ENCODE data around the gene ENKD1. TPM values are rescaled to one million over a fixed set of nuclear protein-coding genes. Genes with fewer than 3 reads are reported as not detected.
A peak's percentile ranks its signal among the peaks of the same experiment; 100 is the strongest.

ENKD1 gene
- total and polyA plus RNA-seq, 10 of the 15 experiments (the other 5 are each of a cell fraction or from before 2014, with no cell fraction given): 0.19 to 8.1 (median 2.8) TPM

GRCh38 chr16:67657751-67658518 is 8.6 kb downstream of the ENKD1 start:
- ChIA-PET SMC1A (ENCODE audit: uncharacterized antibody, unreplicated experiment) (interaction anchor here (1.0 to 2.1 kb wide), 2 partner anchors 12 to 111 kb away, joined by 5 to 7 read pairs; partner anchors contain the start of gene CARMIL2), RAD21 (ENCODE audit: unreplicated experiment) (interaction anchor here (1.2 to 3.2 kb wide), 3 partner anchors 13 to 144 kb away, joined by 3 to 17 read pairs (median 5); partner anchors contain the start of genes CARMIL2 and CTCF), POLR2A (interaction anchor here (1.2 to 2.7 kb wide), 6 partner anchors 11 to 128 kb away, joined by 3 to 8 read pairs (median 3); no protein-coding TSS in a partner anchor), CTCF (interaction anchor here (0.9 to 4.3 kb wide), 6 partner anchors 11 to 164 kb away, joined by 3 to 29 read pairs (median 8); partner anchors contain the start of gene CARMIL2)
- H3K4me2 ChIP-seq (ENCODE audit: control insufficient read depth, insufficient read depth): no peak overlapping the region; the same call in 1 of the 2 replicates
- H3K4me3 ChIP-seq: no peak overlapping the region
- no TSS peak for BruUV-seq (replicated peaks)
- H3K4me1 ChIP-seq (ENCODE audit: control insufficient read depth, insufficient read depth, low read length): peaks cover 10% of the 10 kb centered on the region
- H3K27me3 ChIP-seq (replicated peaks in 1 of 2; ENCODE audit: control insufficient read depth in 2 of 2, insufficient read depth in 2 of 2, low read length in 1 of 2): no peaks in the 10 kb centered on the region
- FAIRE-seq: no peak
- WGBS (ENCODE audit: insufficient coverage, insufficient replicate concordance, low lambda C conversion rate, missing lambda C conversion rate): 83% methylated on average over 18 of the region's 18 CpGs
- H3K9me3 ChIP-seq (replicated peaks; ENCODE audit: control insufficient read depth, insufficient read depth, low read length): no peaks in the 10 kb centered on the region
- TF ChIP-seq SUPT20H (IDR thresholded peaks at IDR 0.05; ENCODE audit: borderline replicate concordance, control insufficient read depth, low read depth, low read length) (no peak), POLR2A (IDR thresholded peaks at IDR 0.05; ENCODE audit: low read depth, low read length) (peak; percentile 43), ZNF207 (IDR thresholded peaks at IDR 0.05; ENCODE audit: borderline replicate concordance) (no peak), POLR2AphosphoS5 (IDR thresholded peaks at IDR 0.05; ENCODE audit: low read length) (peak; percentile 33; the same call in 1 of the 2 replicates)
- intact Hi-C loops (cut with micrococcal nuclease; ENCODE audit: unreplicated experiment): no loop called here
- H3K9ac ChIP-seq (ENCODE audit: control insufficient read depth, insufficient read depth, low read length): no peak overlapping the region
- no peak overlapping the region for H2AFZ ChIP-seq (ENCODE audit: control insufficient read depth, low read depth, low read length)
- H3K27ac ChIP-seq (ENCODE audit: control insufficient read depth, insufficient read depth): no peak overlapping the region
- no peaks in the 10 kb centered on the region for H4K20me1 ChIP-seq (ENCODE audit: control insufficient read depth, insufficient read depth)
- in situ Hi-C loops (cut with MboI): no loop called here
- no peak for ATAC-seq
- DNase-seq (ENCODE audit: low read depth, low spot score): no peak
- peaks cover 12% of the 10 kb centered on the region for H3K79me2 ChIP-seq (ENCODE audit: control insufficient read depth, insufficient read depth, low read length)
- peaks cover 12 to 15% of the 10 kb centered on the region in 2 experiments for H3K36me3 ChIP-seq (ENCODE audit: control insufficient read depth in 2 of 2, insufficient read depth in 2 of 2, low read length in 1 of 2)

DNA sequence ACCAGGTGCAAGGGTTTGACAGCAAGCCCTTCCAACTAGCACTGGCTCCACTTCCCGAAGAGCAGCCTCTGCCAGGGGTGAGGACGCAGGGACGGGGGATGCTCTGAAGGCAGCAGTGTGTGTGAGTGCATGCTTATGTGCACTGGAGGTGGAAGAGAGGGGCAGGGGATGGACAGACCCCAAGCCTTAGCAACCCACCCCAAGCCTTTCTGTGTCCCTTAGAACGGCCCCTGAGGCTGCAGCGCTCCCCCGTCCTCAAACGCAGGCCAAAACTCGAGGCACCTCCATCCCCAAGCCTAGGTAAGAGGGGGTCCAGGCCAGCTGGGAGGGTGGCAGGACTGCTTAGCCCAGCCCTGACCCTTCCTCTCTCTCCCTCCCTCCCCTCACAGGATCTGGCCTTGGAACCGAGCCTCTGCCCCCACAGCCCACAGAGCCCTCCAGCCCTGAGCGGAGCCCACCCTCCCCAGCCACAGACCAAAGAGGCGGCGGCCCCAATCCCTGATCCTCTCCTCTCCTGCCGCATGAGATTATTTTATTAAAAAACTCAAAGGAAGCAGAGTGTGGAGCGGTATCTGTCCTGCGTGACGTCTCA is 9.4 kb downstream of the ENKD1 start:
- CTCF ChIA-PET: interaction anchor here (4.1 to 4.3 kb wide), 2 partner anchors 12 to 136 kb away, joined by 24 to 29 read pairs; partner anchors contain the start of gene CARMIL2

More for the DNA sequence above, 9.4 kb downstream of the ENKD1 start:
- FAIRE-seq (no peak), DNase-seq (ENCODE audit: low read depth, low spot score) (no peak), ATAC-seq (no peak)
- Histone ChIP-seq H3K36me3 (ENCODE audit: control insufficient read depth in 2 of 2, insufficient read depth in 2 of 2, low read length in 1 of 2) (peaks cover 12 to 15% of the 10 kb centered on the region in 2 experiments), H3K4me1 (ENCODE audit: control insufficient read depth, insufficient read depth, low read length) (peaks cover 10% of the 10 kb centered on the region), H2AFZ (ENCODE audit: control insufficient read depth, low read depth, low read length) (no peak overlapping the region), H3K4me3 (no peak overlapping the region), H3K4me2 (ENCODE audit: control insufficient read depth, insufficient read depth) (no peak overlapping the region), H3K9ac (ENCODE audit: control insufficient read depth, insufficient read depth, low read length) (no peak overlapping the region), H3K27ac (ENCODE audit: control insufficient read depth, insufficient read depth) (no peak overlapping the region), H3K27me3 (replicated peaks in 1 of 2; ENCODE audit: control insufficient read depth in 2 of 2, insufficient read depth in 2 of 2, low read length in 1 of 2) (no peaks in the 10 kb centered on the region), H3K9me3 (replicated peaks; ENCODE audit: control insufficient read depth, insufficient read depth, low read length) (no peaks in the 10 kb centered on the region), H4K20me1 (ENCODE audit: control insufficient read depth, insufficient read depth) (no peaks in the 10 kb centered on the region), H3K79me2 (ENCODE audit: control insufficient read depth, insufficient read depth, low read length) (peaks cover 12% of the 10 kb centered on the region)
- intact Hi-C loops (cut with micrococcal nuclease; ENCODE audit: unreplicated experiment) (no loop called here), in situ Hi-C loops (cut with MboI) (no loop called here)
- POLR2A ChIA-PET: interaction anchor here (1.4 kb wide), 1 partner anchor 14 kb away, joined by 3 read pairs; no protein-coding TSS in a partner anchor
- peak; percentile 49 for TF ChIP-seq POLR2A (IDR thresholded peaks at IDR 0.05; ENCODE audit: low read depth, low read length)
- TF ChIP-seq, protein P1, sequence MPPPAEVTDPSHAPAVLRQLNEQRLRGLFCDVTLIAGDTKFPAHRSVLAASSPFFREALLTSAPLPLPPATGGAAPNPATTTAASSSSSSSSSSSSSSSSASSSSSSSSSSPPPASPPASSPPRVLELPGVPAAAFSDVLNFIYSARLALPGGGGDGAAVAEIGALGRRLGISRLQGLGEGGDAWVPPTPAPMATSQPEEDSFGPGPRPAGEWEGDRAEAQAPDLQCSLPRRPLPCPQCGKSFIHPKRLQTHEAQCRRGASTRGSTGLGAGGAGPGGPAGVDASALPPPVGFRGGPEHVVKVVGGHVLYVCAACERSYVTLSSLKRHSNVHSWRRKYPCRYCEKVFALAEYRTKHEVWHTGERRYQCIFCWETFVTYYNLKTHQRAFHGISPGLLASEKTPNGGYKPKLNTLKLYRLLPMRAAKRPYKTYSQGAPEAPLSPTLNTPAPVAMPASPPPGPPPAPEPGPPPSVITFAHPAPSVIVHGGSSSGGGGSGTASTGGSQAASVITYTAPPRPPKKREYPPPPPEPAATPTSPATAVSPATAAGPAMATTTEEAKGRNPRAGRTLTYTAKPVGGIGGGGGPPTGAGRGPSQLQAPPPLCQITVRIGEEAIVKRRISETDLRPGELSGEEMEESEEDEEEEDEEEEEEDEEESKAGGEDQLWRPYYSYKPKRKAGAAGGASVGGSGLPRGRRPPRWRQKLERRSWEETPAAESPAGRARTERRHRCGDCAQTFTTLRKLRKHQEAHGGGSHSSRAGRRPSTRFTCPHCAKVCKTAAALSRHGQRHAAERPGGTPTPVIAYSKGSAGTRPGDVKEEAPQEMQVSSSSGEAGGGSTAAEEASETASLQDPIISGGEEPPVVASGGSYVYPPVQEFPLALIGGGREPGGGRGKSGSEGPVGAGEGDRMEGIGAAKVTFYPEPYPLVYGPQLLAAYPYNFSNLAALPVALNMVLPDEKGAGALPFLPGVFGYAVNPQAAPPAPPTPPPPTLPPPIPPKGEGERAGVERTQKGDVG (CRISPR knock-in tag; IDR thresholded peaks at IDR 0.05): no peak
- RAD21 ChIA-PET (ENCODE audit: unreplicated experiment): no interaction called here
- no TSS peak for BruUV-seq (replicated peaks)
- 90% methylated on average over 16 of the region's 16 CpGs for WGBS (ENCODE audit: insufficient coverage, insufficient replicate concordance, low lambda C conversion rate, missing lambda C conversion rate)
- SMC1A ChIA-PET (ENCODE audit: uncharacterized antibody, unreplicated experiment): interaction anchor here (2.1 kb wide), 1 partner anchor 110 kb away, joined by 5 read pairs; no protein-coding TSS in a partner anchor

Measured in GM12878 (cell line).